ENCODE results near the gene FAM217A.

- TF ChIP-seq POLR2AphosphoS5 (IDR thresholded peaks at IDR 0.05): no peak
- TF ChIP-seq, protein P1, sequence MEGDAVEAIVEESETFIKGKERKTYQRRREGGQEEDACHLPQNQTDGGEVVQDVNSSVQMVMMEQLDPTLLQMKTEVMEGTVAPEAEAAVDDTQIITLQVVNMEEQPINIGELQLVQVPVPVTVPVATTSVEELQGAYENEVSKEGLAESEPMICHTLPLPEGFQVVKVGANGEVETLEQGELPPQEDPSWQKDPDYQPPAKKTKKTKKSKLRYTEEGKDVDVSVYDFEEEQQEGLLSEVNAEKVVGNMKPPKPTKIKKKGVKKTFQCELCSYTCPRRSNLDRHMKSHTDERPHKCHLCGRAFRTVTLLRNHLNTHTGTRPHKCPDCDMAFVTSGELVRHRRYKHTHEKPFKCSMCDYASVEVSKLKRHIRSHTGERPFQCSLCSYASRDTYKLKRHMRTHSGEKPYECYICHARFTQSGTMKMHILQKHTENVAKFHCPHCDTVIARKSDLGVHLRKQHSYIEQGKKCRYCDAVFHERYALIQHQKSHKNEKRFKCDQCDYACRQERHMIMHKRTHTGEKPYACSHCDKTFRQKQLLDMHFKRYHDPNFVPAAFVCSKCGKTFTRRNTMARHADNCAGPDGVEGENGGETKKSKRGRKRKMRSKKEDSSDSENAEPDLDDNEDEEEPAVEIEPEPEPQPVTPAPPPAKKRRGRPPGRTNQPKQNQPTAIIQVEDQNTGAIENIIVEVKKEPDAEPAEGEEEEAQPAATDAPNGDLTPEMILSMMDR (IDR thresholded peaks at IDR 0.05): no peak
- TF ChIP-seq POLR2A (IDR thresholded peaks at IDR 0.05): no peak
Observed at GRCh38 chr6:4031442-4031841, 47.5 kb downstream of the FAM217A start.

All from gastroesophageal sphincter (tissue), 3 donors.